GM13976 (cell line): ENCODE measurements around the gene COQ10A.
"Not testable (repeated sequence)": the region's sequence is repeated elsewhere in the genome, so short reads cannot be mapped to it uniquely, and the experiment has no call there.

Source experiments
- DNase-seq: peaks from one replicate; pipeline ENCODE4 v3.0.0; 2012; ENCODE audit warnings: low spot score
- CTCF ChIP-seq: IDR thresholded peaks from 2 replicates; pipeline ENCODE4 v1.5.1; 2012; ENCODE audit warnings: borderline replicate concordance, mild to moderate bottlenecking; ENCODE audit not compliant: insufficient read depth; ENCODE audit errors: extremely low read depth, missing control alignments, control extremely low read depth
- in situ Hi-C: fragments of 300-500 bp; cut with MboI; formaldehyde crosslinking; loops from one replicate; pipeline ENCODE4 v1.12.0; 2022; ENCODE audit warnings: low sequenced_read_pairs, mixed read lengths, inconsistent platforms; ENCODE audit not compliant: unreplicated experiment

The COQ10A gene

GRCh38 chr12:56282579-56282978 is 15.8 kb downstream of the COQ10A start:
- no peak for TF ChIP-seq CTCF

GRCh38 chr12:56284263-56284662 is 17.5 kb downstream of the COQ10A start:
- in situ Hi-C loops, DNase-seq: not testable (repeated sequence)

More at GRCh38 chr12:56282579-56282978, 15.8 kb downstream of the COQ10A start:
- no peak for DNase-seq
- in situ Hi-C loops = no loop called here

- no peak for DNase-seq
- in situ Hi-C loops = no loop called here
- TF ChIP-seq CTCF = no peak
Observed at GRCh38 chr12:56286044-56286830, 19.5 kb downstream of the COQ10A start.

GRCh38 chr12:56288705-56289387 is 22.1 kb downstream of the COQ10A start:
- DNase-seq = no peak
- no peak for TF ChIP-seq CTCF
- in situ Hi-C loops = no loop called here

GRCh38 chr12:56293795-56294194 is 27.1 kb downstream of the COQ10A start:
- no peak for TF ChIP-seq CTCF

GRCh38 chr12:56296295-56296694 is 29.6 kb downstream of the COQ10A start:
- in situ Hi-C loops = no loop called here
- TF ChIP-seq CTCF = no peak
- DNase-seq = no peak

More at GRCh38 chr12:56293795-56294194, 27.1 kb downstream of the COQ10A start:
- in situ Hi-C loops = no loop called here
- DNase-seq = no peak

GRCh38 chr12:56297400-56297799 is 30.7 kb downstream of the COQ10A start:
- no peak for DNase-seq
- in situ Hi-C loops = no loop called here
- no peak for TF ChIP-seq CTCF
